ENCODE measurements around the gene NMNAT1.

The NMNAT1 gene

GRCh38 chr1:10031461-10031860, 88.2 kb downstream of the NMNAT1 start:
- no peak for ATAC-seq (ENCODE audit: insufficient read depth, low read depth)
- Histone ChIP-seq H4K20me1 (ENCODE audit: insufficient read depth, low read length) (no peaks in the 10 kb centered on the region), H3K27ac (ENCODE audit: low read length) (no peak overlapping the region), H3K9ac (ENCODE audit: low read depth, low read length) (no peak overlapping the region), H3K36me3 (ENCODE audit: insufficient read depth, low read length) (peaks cover 2% of the 10 kb centered on the region; the same call in 1 of the 2 replicates), H3K4me2 (ENCODE audit: insufficient read depth, low read length) (no peak overlapping the region), H3K27me3 (ENCODE audit: insufficient read depth, low read length, poor library complexity) (no peaks in the 10 kb centered on the region), H3K79me2 (ENCODE audit: insufficient read depth, low read length) (peaks cover 34% of the 10 kb centered on the region), H3K9me3 (ENCODE audit: insufficient read depth, low read length, severe bottlenecking) (no peaks in the 10 kb centered on the region), H3K4me3 (ENCODE audit: low read depth in 1 of 2, low read length in 2 of 2) (no peak overlapping the region), H3K4me1 (ENCODE audit: insufficient read depth, low read length) (peaks cover 28% of the 10 kb centered on the region), H2AFZ (ENCODE audit: low read depth, low read length) (no peak overlapping the region)
- TF ChIP-seq CTCF (IDR thresholded peaks at IDR 0.05; ENCODE audit: borderline replicate concordance, extremely low read depth, low read length, poor library complexity, severe bottlenecking): no peak
- no peak for TF ChIP-seq EZH2 (IDR thresholded peaks at IDR 0.05; ENCODE audit: borderline replicate concordance, low read depth, low read length, severe bottlenecking)
- no peak for DNase-seq

DNA sequence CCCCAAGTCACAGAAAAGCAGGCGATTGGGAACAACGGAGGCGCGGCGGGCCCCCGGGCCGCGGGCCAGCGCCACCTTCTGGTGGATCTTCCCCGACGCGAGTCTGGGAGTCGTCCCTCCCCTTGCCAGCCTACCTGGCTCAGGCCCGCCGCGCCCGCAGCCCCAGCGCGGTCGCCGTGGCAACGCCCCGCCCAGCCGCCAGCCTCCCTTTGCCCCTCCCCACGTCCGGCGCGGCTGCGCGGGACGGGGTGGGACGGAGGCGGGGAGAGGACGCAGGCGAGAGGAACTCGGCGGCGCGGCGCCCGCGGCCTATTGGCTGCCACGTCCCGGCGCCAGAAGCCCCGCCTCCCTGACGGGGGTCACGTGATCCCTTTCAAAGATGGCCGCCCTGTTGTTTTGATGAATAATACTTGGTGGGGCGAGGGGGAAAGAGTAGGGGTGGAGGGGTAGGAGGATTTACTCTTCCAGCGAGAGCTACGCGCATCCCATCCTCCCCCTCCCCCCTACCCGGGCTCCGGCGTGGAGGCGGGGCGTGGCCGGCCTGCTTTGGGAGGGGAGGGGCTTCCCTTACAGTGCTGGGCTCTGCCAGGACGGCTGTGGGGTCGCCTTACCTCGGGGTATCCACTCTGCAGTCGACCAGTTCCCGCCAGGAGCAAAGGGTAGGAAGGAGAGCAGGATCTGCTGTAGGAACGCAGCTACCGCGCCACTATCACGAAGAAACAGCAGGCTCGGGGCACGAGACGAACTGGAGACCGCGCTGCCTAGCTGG, 89.5 kb downstream of the NMNAT1 start, which contains the start of gene UBE4B:
Gene UBE4B (plus strand): TSS at position 369 of the 769 bp plus-strand sequence. CDS start 713 bp downstream, outside the sequence.
- Histone ChIP-seq H3K4me2 (ENCODE audit: insufficient read depth, low read length) (peak within 1 kb of the TSS; percentile 97), H3K79me2 (ENCODE audit: insufficient read depth, low read length) (peaks cover 47% of the 10 kb centered on the region), H3K4me3 (ENCODE audit: low read depth in 1 of 2, low read length in 2 of 2) (peak within 1 kb of the TSS; percentile 88 to 96), H3K27me3 (ENCODE audit: insufficient read depth, low read length, poor library complexity) (no peaks in the 10 kb centered on the region), H3K9ac (ENCODE audit: low read depth, low read length) (peak within 1 kb of the TSS; percentile 82), H4K20me1 (ENCODE audit: insufficient read depth, low read length) (no peaks in the 10 kb centered on the region), H2AFZ (ENCODE audit: low read depth, low read length) (peak within 1 kb of the TSS; percentile 99), H3K4me1 (ENCODE audit: insufficient read depth, low read length) (peaks cover 28% of the 10 kb centered on the region), H3K27ac (ENCODE audit: low read length) (peak within 1 kb of the TSS; percentile 95), H3K36me3 (ENCODE audit: insufficient read depth, low read length) (peaks cover 14% of the 10 kb centered on the region), H3K9me3 (ENCODE audit: insufficient read depth, low read length, severe bottlenecking) (no peaks in the 10 kb centered on the region)
- TF ChIP-seq EZH2 (IDR thresholded peaks at IDR 0.05; ENCODE audit: borderline replicate concordance, low read depth, low read length, severe bottlenecking) (no peak), CTCF (IDR thresholded peaks at IDR 0.05; ENCODE audit: borderline replicate concordance, extremely low read depth, low read length, poor library complexity, severe bottlenecking) (peak; percentile 92)
- peak; percentile 89 for ATAC-seq (ENCODE audit: insufficient read depth, low read depth)
- DNase-seq: peak; percentile 99

- Histone ChIP-seq H3K27ac (ENCODE audit: low read length) (peak overlapping the region; percentile 95), H3K4me1 (ENCODE audit: insufficient read depth, low read length) (peaks cover 28% of the 10 kb centered on the region), H3K4me2 (ENCODE audit: insufficient read depth, low read length) (peak overlapping the region; percentile 97), H3K79me2 (ENCODE audit: insufficient read depth, low read length) (peaks cover 50% of the 10 kb centered on the region), H2AFZ (ENCODE audit: low read depth, low read length) (peak overlapping the region; percentile 98), H3K36me3 (ENCODE audit: insufficient read depth, low read length) (peaks cover 15% of the 10 kb centered on the region), H3K27me3 (ENCODE audit: insufficient read depth, low read length, poor library complexity) (no peaks in the 10 kb centered on the region), H3K9ac (ENCODE audit: low read depth, low read length) (peak overlapping the region; percentile 82), H3K4me3 (ENCODE audit: low read depth in 1 of 2, low read length in 2 of 2) (peak overlapping the region; percentile 88 to 96), H4K20me1 (ENCODE audit: insufficient read depth, low read length) (no peaks in the 10 kb centered on the region), H3K9me3 (ENCODE audit: insufficient read depth, low read length, severe bottlenecking) (no peaks in the 10 kb centered on the region)
- no peak for TF ChIP-seq EZH2 (IDR thresholded peaks at IDR 0.05; ENCODE audit: borderline replicate concordance, low read depth, low read length, severe bottlenecking)
- TF ChIP-seq CTCF (IDR thresholded peaks at IDR 0.05; ENCODE audit: borderline replicate concordance, extremely low read depth, low read length, poor library complexity, severe bottlenecking): peak; percentile 10
- ATAC-seq (ENCODE audit: insufficient read depth, low read depth) (peak; percentile 41), DNase-seq (no peak)
Observed at GRCh38 chr1:10033359-10033845, 90.1 kb downstream of the NMNAT1 start.

Measured in DND-41 (cell line).